GM19372 (cell line): ENCODE data around the gene BAZ2B.

Experiments
- ATAC-seq: cut with Tn5 transposase; IDR thresholded peaks from one replicate; pipeline ENCODE4 v1.9.1; 2021; ENCODE audit warnings: mild to moderate bottlenecking, low read depth, moderate library complexity; ENCODE audit not compliant: unreplicated experiment

The BAZ2B gene

GRCh38 chr2:159471340-159471739, 145.0 kb downstream of the BAZ2B start:
- no peak for ATAC-seq

GRCh38 chr2:159468257-159468656, 148.1 kb downstream of the BAZ2B start:
- ATAC-seq = no peak

GRCh38 chr2:159462961-159463360, 153.4 kb downstream of the BAZ2B start:
- no peak for ATAC-seq

GRCh38 chr2:159462201-159462785, 154.1 kb downstream of the BAZ2B start:
- ATAC-seq = no peak

- no peak for ATAC-seq
Measured at GRCh38 chr2:159461076-159461475, 155.3 kb downstream of the BAZ2B start.

GRCh38 chr2:159460227-159460626, 156.1 kb downstream of the BAZ2B start:
- ATAC-seq = no peak

GRCh38 chr2:159459279-159459678, 157.1 kb downstream of the BAZ2B start:
- ATAC-seq = no peak

- ATAC-seq = no peak
Measured at GRCh38 chr2:159457589-159457988, 158.8 kb downstream of the BAZ2B start.

- ATAC-seq = no peak
Measured at GRCh38 chr2:159456500-159457426, 159.6 kb downstream of the BAZ2B start.

- no peak for ATAC-seq
Measured at GRCh38 chr2:159455330-159455918, 160.9 kb downstream of the BAZ2B start.

- no peak for ATAC-seq
Measured at GRCh38 chr2:159454185-159454584, 162.2 kb downstream of the BAZ2B start.

- ATAC-seq = no peak
Measured at GRCh38 chr2:159450180-159450579, 166.2 kb downstream of the BAZ2B start.

GRCh38 chr2:159449504-159450124, 166.7 kb downstream of the BAZ2B start:
- no peak for ATAC-seq

- ATAC-seq = no peak
Measured at GRCh38 chr2:159446817-159447216, 169.5 kb downstream of the BAZ2B start.

- no peak for ATAC-seq
Measured at GRCh38 chr2:159446201-159446600, 170.1 kb downstream of the BAZ2B start.

- ATAC-seq = no peak
Measured at GRCh38 chr2:159445307-159445706, 171.0 kb downstream of the BAZ2B start.

GRCh38 chr2:159444754-159445153, 171.6 kb downstream of the BAZ2B start:
- ATAC-seq = no peak

GRCh38 chr2:159442159-159442852, 174.0 kb downstream of the BAZ2B start:
- no peak for ATAC-seq

- no peak for ATAC-seq
Measured at GRCh38 chr2:159441182-159441581, 175.2 kb downstream of the BAZ2B start.

GRCh38 chr2:159439421-159439820, 176.9 kb downstream of the BAZ2B start:
- ATAC-seq = no peak
